SIG-M5 treated with dmso at 0.1 percent for 504 hours (cell line): ENCODE results near the gene ABCA10.
"Not testable (repeated sequence)": the region's sequence is repeated elsewhere in the genome, so short reads cannot be mapped to it uniquely, and the experiment has no call there.

ENCODE experiments used
- DNase-seq: peaks from one replicate; lab custom pipeline; 2025; ENCODE audit not compliant: unreplicated experiment; lab: John Stamatoyannopoulos, UW

The ABCA10 gene

GRCh38 chr17:69228576-69228975 is at the start of gene ABCA10:
Gene ABCA10 (minus strand): TSS chr17:69228824. CDS start chr17:69225358, 3,466 bp downstream.
- DNase-seq = no peak

GRCh38 chr17:69276279-69276678 is 47.7 kb upstream of the ABCA10 start:
- DNase-seq = not testable (repeated sequence)

- no peak for DNase-seq
Observed at GRCh38 chr17:69275751-69276150, 47.1 kb upstream of the ABCA10 start.

GRCh38 chr17:69271023-69271422 is 42.4 kb upstream of the ABCA10 start:
- DNase-seq = no peak

- peak; percentile 45 for DNase-seq
Observed at GRCh38 chr17:69269131-69269998, 40.7 kb upstream of the ABCA10 start.

GRCh38 chr17:69268543-69269014 is 40.0 kb upstream of the ABCA10 start:
- peak; percentile 8 for DNase-seq

- DNase-seq = no peak
Observed at GRCh38 chr17:69267219-69267618, 38.6 kb upstream of the ABCA10 start.

GRCh38 chr17:69265873-69266272 is 37.2 kb upstream of the ABCA10 start:
- DNase-seq = no peak

GRCh38 chr17:69254187-69254586 is 25.6 kb upstream of the ABCA10 start:
- DNase-seq = no peak

- DNase-seq = no peak
Observed at GRCh38 chr17:69250641-69251040, 22.0 kb upstream of the ABCA10 start.

- peak; percentile 83 for DNase-seq
Observed at GRCh38 chr17:69246726-69247375, 18.2 kb upstream of the ABCA10 start.

GRCh38 chr17:69246202-69246601 is 17.6 kb upstream of the ABCA10 start:
- no peak for DNase-seq

- no peak for DNase-seq
Observed at GRCh38 chr17:69245617-69246016, 17.0 kb upstream of the ABCA10 start.

- no peak for DNase-seq
Observed at GRCh38 chr17:69239611-69240600, 11.3 kb upstream of the ABCA10 start.

GRCh38 chr17:69236946-69237345 is 8.3 kb upstream of the ABCA10 start:
- no peak for DNase-seq

GRCh38 chr17:69236464-69236863 is 7.8 kb upstream of the ABCA10 start:
- no peak for DNase-seq

GRCh38 chr17:69235338-69236058 is 6.9 kb upstream of the ABCA10 start:
- DNase-seq = peak; percentile 80

- no peak for DNase-seq
Observed at GRCh38 chr17:69232650-69233049, 4.0 kb upstream of the ABCA10 start.

- no peak for DNase-seq
Observed at GRCh38 chr17:69231521-69231920, 2.9 kb upstream of the ABCA10 start.

- no peak for DNase-seq
Observed at GRCh38 chr17:69230939-69231338, 2.3 kb upstream of the ABCA10 start.
